ENCODE measurements around the gene FOSL2. TPM values are rescaled to one million over a fixed set of nuclear protein-coding genes. Genes with fewer than 3 reads are reported as not detected.

Gene FOSL2
- total RNA-seq, 1 donor from 2014 or later: 259 TPM

- DNase-seq (ENCODE audit: low spot score): no peak
Measured at GRCh38 chr2:28429636-28430376, 37.1 kb downstream of the FOSL2 start.

GRCh38 chr2:28430377-28430765, 37.7 kb downstream of the FOSL2 start:
- DNase-seq (ENCODE audit: low spot score): no peak

DNA sequence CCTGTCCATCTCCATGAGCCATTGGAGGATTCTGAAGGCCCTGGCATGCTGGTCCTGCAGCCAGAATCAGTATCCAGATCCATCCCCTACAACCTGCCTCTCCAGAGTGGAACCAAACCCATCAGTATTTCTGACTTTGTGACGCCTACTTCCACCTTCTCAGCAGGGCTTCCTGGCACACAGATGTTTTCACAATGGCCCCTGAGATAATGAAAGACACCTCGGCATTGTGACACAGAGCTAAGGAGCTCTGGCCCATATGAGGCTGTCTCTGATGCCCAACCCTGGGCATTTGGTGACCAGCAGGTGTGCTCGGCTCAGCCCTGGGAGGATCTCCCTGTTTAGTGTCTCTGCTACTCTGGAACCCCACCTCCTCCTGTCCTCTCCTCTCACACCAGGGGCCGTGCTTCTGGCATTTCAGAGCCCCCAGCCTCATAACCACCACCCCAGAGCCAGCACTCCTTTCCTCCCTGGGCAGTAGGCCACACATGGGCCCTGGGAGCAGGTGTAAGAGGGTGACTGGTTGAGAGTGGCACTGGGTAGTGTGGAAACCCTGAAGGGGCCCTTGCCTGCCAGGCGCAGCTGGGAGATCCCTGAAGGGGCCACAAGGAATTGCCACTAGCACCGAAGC, 38.2 kb downstream of the FOSL2 start:
- no peak for DNase-seq (ENCODE audit: low spot score)

GRCh38 chr2:28431741-28432140, 39.1 kb downstream of the FOSL2 start:
- DNase-seq (ENCODE audit: low spot score): no peak

DNA sequence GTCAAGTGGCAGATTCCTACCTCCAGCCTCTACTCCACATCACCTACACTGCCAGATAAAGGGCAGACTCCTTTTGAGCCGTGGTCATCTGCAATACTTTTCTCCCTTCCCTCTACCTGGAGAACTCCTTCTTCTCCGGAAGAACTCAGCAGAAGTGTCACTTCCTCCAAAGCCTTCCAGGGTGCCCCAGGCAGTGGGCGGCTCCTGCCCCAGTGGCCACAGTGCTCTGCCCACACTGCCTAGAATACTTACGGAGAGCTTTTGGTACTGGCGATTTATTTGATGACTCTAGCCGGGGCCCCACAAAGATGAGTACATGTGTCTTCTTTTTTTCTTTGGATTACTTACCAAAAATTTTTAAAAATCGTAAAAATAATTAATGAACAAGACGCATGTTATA, 39.7 kb downstream of the FOSL2 start:
- DNase-seq (ENCODE audit: low spot score): no peak

GRCh38 chr2:28433215-28433614, 40.6 kb downstream of the FOSL2 start:
- DNase-seq (ENCODE audit: low spot score): no peak

DNA sequence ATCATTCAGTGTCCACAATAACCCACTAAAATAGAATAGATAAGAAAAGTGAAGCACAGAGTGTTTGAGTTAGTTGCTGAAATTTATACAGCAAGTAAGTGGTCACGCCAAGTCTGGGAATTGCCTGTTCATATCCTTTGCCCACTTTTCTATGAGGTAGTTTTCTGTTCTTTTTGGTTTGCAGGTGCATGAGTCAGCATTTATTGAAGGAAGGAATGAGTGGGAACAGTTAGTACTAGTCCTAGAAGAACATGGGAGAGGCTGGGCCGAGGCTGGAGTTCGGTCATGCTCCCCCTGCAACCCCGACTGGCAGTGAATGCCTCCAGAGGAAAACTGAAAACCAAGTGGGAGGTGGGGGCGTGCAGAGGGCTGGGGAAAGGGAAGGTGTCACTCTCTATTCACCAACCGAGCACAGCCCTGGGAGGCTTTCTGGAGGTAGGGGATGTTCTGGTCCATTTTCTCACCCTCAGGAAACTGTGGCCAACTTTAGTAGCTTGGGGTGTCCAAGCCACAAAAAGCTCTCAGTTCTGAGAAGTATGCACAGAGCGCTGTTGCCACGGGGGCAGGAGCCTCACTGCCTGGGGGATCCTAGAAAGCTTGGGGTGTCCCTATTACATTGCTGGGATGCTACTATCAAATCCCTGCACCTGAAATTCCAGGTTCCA, 41.4 kb downstream of the FOSL2 start:
- DNase-seq (ENCODE audit: low spot score): no peak

- DNase-seq (ENCODE audit: low spot score): no peak
Measured at GRCh38 chr2:28434600-28434989, 41.9 kb downstream of the FOSL2 start.

- no peak for DNase-seq (ENCODE audit: low spot score)
Measured at GRCh38 chr2:28435241-28435640, 42.6 kb downstream of the FOSL2 start.

DNA sequence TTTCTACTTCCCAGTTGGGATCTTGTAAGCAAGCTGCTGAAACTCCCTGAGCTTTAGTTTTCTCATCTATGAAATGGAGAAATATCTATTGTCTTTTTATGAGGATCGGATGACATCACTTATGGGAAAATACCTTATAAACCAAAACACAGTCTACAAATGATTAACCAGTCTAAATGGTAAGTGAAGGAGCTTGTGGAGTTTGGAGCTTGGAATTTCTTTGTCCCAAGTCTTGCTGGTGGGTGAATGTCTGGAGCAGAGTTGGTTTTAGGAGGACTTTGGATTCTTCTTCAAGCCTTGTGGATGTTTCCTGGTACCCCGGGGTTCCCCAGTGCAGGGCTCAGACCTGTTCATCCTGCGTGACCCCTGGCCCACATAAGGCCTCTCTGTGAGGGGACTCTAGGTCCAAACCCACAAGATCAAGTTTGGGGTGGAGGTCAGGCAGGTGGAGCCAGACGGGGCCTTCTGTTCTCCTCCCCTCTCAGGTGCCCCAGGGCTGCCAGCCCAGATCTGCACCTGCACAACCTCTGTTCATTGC, 43.2 kb downstream of the FOSL2 start:
- no peak for DNase-seq (ENCODE audit: low spot score)

- DNase-seq (ENCODE audit: low spot score): peak; percentile 89
Measured at GRCh38 chr2:28436525-28437051, 43.9 kb downstream of the FOSL2 start.

DNA sequence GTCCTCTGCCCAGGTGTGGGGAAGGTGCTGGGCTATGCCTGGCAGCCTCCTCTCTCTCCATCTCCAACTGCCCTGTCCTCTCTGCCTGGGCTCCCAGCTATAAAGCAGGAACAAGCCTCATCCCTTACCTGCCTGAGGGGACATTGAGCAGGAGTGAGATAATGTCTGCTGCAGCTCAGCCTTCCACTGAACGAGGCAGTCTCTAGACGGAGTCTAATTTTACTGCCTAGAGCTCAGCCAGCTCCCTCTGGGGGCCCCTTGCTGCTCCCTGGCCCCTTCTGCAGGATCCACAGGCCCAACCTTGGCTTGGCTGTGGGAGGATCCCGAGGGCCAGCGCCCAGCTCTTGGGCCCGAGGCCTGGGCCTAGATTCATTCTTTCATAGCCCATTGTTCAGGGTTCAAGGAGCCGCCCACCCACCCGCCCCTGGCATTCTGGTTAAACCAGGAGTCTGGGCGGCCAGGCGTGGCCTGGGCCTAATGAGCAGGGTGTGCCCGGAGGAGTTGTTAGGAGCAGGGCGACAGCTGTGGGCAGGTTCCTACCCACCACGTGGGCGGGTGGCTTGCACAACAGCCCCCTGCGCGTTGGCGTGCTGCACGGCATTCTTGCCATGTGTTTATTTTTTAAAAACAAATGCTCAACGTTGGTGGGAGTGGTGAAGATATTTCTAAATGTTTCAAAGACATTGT, 44.6 kb downstream of the FOSL2 start:
- DNase-seq (ENCODE audit: low spot score): peak; percentile 82

- peak; percentile 65 for DNase-seq (ENCODE audit: low spot score)
Measured at GRCh38 chr2:28437918-28438317, 45.3 kb downstream of the FOSL2 start.

- peak; percentile 75 for DNase-seq (ENCODE audit: low spot score)
Measured at GRCh38 chr2:28438532-28439063, 45.9 kb downstream of the FOSL2 start.

DNA sequence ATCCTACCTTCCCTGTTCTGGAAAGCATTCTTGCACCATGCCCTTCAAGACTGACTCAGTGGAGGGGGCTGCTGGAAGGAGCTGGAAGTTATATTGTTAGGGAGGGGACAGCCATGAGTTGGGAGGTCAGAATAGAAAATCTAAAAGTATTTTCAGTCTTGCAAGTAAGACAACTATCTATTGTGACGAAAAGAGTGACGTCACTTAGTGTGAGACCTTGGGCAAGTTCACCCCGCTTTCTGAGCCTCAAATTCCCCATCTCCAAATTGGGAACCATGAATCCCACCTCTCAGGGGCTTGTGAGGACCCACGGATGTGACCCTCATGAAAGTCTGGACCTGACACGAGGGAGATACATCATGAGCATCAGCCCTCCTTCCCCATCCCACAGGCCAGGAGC, 46.5 kb downstream of the FOSL2 start:
- DNase-seq (ENCODE audit: low spot score): no peak

DNA sequence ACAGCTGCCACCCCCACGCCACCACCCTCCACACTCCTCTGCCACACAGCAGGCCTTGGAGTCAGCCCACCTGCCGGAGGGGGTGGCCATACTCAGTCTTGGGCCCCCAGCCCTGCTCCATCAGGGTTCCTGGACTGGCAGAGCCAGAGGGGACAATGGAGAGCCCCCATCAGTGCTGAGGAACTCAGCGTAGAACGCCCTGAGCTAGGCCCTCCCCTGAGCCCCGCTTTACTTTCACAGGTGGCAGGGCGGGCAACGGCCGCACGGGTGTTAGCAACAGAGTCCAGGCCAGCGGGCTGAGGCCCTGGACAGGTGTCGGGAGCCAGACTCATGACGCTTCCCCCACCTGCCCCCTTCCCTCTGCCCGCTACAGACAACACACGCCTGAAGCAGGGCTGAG, 47.1 kb downstream of the FOSL2 start:
- no peak for DNase-seq (ENCODE audit: low spot score)

DNA sequence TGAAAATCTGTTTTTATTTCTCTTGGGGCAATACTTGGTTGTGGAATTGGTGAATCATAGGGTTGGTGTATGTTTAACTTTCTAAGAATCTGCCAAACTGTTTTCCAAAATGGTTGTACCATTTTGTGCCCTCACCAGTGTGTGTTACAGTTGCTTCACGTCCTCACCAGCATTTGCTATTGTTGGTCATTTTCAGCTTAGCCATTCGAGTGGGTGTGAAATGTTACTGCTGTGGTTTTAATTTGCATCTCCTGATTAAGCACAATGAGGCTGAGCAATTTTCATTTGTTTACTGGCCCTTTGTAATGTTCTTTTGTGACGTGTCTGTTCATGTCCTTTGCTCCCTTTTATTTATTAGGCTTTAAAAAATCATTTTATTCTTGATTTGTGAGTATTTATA, 49.7 kb downstream of the FOSL2 start:
- DNase-seq (ENCODE audit: low spot score): no peak

DNA sequence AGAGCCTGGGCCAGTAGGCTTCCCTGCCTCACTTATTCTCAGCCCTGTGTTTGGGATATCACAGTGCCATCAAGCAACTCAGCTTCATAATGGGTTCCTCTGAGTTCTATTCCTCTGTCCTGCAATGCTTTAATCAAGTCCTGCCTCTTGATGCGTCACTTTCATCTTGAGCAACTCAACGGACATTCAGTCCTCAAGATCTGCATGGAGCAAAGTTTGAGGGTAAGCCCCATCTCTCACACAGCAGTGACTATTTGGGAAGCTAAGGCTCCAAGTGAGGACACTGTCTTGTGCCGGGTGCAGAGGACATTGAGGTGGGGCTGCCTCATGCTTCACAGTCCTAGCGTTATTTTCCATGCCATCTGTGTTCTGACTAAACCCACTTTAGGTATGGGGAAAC, 52.3 kb downstream of the FOSL2 start:
- no peak for DNase-seq (ENCODE audit: low spot score)

GRCh38 chr2:28445448-28446258, 53.0 kb downstream of the FOSL2 start:
- no peak for DNase-seq (ENCODE audit: low spot score)

- no peak for DNase-seq (ENCODE audit: low spot score)
Measured at GRCh38 chr2:28446531-28446930, 53.9 kb downstream of the FOSL2 start.
